GM03348 (cell line): ENCODE data around the gene NALF2.

Experiments
- DNase-seq: peaks from one replicate; pipeline ENCODE4 v3.0.0; 2012; ENCODE audit warnings: low spot score

The NALF2 gene

DNA sequence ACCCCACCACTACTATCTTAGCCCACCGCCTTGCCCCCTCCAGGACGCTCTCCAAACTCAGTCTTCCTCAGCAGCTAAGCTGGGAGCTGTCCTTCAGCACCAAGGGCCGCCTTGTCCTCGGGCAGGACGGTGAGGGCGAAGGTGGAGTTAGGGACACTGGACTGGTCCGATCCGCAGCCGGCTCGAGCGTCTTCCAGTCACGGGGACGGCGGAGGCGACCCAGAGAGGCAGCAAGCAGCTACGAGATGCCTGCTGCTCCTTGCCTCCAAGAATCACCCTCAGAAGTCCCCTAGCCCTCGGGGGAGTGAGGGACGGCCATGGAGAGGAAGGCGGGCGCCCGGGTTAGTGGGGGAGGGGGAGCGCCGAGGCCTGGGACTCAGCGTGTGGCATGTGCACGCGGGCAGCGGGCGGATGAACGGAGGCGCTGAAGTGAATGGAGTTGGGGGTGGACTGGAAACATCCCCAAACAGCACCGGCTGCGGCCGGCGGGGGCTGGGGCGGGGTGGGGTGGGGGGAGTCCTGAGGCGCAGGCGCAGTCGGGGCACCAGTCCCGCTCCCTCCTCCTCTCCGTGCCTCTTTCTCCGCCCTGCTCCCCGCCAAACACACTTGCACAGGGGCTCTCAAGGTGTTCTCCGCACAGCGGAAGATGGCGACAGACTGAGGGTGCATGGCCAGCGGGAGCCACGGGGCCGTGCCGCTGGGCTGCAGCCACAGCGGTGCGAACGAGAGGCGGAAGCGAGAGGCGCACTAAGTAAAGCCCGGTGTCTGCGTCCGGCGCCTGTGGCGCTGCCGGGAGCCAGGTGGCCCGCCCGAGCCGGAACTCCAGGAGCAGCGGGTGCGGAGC, at the start of gene NALF2:
NALF2 (plus strand) TSS at position 545 of the 844 bp plus-strand sequence. CDS start 957 bp downstream, outside the sequence.
- peak; percentile 64 for DNase-seq

DNA sequence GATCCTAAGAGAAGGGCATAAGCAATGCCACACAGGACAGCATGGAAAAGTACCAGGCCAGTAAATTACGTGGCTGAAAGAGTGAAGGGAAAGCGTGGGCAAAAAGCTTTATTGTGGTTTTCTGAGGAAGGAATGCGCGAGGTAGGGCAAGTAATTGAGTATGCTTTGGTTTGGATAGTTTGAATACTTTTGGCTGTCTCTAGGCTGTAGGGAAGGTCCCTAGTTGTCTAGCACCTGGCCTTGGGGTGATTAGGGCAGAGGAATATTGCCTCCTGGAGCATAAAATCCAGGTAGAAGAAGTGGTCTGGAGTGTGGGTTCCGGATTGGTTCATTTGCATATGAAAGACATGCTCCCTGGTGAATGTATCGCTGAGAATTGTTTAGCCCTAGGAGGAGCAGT, 46.4 kb upstream of the NALF2 start:
- DNase-seq: no peak

DNA sequence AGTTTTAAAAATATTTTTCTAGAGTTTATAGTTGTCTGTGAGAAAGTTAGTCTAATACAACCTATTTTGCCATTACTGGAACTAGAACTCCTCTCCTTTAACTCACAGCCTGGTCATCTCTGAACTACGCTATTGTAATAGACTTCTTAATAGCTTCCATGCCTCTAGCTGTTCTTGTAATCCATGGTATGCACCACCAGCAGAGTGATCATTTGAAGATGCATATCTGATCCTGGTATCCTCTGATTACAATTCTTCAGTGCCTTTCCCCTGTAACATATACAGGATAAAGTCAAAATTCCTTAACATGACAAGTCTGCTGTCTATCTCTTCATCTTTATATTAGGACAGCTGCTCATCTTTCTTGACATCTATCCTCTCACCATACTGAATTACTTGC, 37.6 kb upstream of the NALF2 start:
- DNase-seq: no peak

DNA sequence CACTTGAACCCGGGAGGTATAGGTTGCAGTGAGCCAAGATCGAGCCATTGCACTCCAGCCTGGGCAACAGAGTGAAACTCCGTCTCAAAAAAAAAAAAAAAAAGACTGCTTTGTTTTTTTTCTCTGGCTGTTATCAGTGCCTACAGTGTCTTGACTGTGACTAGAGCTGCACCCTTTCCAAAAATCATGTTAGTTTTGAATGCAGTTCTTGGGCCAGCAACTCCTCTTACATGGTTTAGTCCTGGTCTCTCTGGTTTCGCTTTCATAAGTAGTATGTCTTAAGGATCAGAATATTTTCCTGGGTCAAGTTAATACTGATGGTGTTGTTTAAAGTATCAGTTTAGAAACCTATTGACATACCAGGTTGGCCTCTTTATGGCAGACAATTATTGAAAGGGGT, 34.2 kb upstream of the NALF2 start:
- DNase-seq: no peak

GRCh38 chrX:69489625-69490024, 14.5 kb upstream of the NALF2 start:
- no peak for DNase-seq

GRCh38 chrX:69493193-69493592, 10.9 kb upstream of the NALF2 start:
- peak; percentile 14 for DNase-seq

DNA sequence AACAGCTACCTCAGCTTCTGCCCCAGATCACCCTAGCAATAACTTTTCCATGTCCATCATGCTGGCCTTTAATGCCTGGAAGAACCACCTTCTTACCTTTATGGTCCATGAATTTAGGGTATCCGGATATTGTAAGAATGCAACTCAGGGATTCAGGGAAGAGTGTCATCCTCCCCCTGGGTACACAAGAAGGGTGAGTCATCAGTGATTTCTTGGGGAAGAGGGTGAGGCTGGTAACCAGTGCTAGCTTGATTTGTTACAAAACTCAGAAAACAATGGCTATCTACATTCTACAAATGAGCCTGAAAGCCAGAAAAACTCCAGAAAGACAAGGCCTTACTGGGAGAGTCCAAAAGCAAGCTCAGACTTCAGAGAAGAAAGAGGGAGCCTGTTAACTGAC, 10.4 kb upstream of the NALF2 start:
- DNase-seq: no peak

DNA sequence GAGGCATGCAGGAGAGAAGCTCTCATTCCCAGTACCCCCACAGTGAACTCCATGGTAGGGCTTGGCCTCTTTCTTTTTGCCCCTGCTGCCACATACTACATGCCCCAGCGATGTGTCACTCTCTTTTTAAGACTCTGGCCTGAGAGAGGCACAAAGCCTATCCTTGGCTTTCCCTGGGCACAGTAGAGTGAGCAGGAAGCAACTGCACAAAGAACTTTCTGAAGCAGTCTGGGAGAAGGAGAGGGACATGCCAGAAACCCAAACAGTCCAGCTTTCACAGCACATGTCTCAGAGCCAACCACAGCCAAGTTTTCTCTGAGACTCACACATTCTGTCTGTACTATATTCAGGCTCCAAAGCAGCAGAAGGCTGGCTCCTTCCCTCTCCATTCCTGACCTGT, 7.9 kb upstream of the NALF2 start:
- DNase-seq: no peak

GRCh38 chrX:69501429-69501828, 2.7 kb upstream of the NALF2 start:
- DNase-seq: no peak

GRCh38 chrX:69503228-69503781, 821 bp upstream of the NALF2 start:
- no peak for DNase-seq

DNA sequence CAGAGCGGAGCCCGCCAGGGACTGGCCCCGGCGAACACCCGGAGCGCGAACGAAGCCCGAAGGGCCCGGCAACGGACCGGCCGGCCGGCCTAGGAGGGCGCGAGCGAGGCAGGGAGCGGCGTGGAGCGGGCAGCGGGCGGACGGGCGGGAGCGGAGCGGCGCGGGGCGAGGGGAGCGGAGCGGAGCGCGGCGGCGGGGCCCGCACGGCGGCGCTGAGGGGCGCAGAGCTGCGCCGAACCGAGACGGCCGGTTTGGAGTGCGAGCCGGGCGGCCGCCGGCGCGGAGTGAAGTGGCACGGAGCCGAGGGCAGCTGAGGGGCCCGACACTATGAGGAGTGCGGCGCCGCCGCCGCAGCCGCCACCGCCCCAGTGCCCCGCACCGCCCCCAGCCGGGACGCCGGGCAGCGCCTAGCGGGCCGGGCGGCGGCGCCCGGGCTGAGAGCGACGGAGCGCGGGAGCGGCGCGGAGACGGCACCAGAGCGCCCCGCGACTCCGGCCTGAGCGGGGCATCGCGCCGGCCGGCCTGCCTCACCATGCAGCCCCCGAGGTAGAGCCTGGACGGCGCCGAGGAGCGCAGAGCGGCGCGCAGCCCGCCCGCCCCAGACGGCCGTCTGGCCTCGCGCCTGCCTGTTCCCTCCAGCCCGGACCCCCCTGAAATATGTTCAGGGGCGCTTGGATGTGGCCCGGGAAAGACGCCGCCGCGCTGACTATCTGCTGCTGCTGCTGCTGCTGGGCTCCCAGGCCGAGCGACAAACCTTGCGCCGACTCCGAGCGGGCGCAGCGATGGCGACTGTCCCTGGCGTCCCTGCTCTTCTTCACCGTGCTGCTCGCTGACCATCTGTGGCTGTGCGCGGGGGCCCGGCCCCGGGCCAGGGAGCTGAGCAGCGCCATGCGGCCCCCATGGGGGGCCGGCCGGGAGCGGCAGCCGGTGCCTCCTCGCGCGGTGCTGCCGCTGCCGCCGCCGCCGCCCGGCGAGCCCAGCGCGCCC, 793 bp downstream of the NALF2 start:
- no peak for DNase-seq

GRCh38 chrX:69505772-69506616, 1.9 kb downstream of the NALF2 start:
- no peak for DNase-seq

- DNase-seq: no peak
Observed at GRCh38 chrX:69506617-69507499, 2.7 kb downstream of the NALF2 start.

DNA sequence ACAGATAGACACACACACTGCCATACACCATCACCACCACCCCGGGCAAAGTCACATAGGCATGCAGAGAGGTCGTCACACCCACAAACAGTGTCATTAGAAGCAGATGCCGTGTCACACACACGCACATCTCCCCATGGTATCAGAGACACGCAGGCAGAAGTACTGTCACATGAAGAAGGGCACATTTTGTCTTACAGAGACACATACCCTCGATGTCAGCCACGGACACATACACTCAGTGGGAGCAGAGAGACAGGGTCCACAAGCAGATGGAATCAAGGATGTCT, 3.3 kb downstream of the NALF2 start:
- no peak for DNase-seq

DNA sequence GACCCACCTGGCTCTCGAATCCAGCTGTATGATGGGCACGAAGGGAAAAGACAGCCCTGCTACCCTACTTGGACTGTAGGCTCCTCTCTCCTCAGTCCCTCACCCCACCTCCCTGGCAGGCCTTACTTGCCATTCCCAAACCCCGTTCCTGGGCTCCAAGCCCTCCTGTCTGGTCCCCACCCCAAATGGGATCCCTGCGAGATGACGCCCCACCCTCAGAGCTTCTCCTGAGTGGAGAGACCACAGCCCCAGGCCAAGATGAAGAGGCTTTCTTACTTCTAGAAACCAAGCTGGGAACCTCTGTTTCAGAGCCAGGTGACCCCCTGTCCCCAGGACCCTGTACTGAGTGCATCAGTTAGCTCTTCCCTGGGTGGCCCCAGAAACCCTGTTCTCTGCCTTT, 4.5 kb downstream of the NALF2 start:
- DNase-seq: no peak

DNA sequence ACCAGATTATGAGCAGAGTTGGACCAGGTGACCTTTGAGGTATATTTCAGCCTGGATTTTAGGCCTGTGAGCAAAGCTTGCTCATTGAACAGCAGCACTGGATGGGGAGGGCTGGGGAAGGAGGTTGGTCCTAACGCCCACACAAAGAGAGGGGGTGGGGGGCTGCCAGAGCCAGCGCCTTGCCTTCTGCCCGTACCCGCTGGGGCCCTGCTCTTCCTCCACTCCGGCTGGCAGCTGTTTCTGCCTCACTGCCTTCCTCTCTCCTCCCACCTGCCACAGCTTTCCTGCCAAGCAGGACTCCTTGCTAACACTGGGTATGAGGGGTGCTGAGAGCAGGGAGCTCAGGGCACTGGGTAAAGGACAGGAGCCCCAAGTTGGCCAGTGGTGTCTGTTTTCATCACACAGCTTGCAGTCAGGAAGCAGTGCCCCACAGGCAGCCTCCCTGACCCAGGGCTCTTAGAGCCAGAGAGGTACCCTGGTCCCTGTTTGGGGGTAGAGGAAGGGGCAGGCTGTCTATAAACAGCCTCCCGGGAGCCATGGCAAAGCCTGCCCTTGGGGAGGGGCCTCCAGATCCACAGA, 6.1 kb downstream of the NALF2 start:
- DNase-seq: no peak

- no peak for DNase-seq
Observed at GRCh38 chrX:69510914-69511513, 6.9 kb downstream of the NALF2 start.

GRCh38 chrX:69522052-69522451, 17.9 kb downstream of the NALF2 start:
- DNase-seq: no peak

- DNase-seq: no peak
Observed at GRCh38 chrX:69523314-69523713, 19.2 kb downstream of the NALF2 start.

- DNase-seq: no peak
Observed at GRCh38 chrX:69524781-69525363, 20.7 kb downstream of the NALF2 start.
